UCSD-AML1 (cell line): ENCODE measurements around the gene OR4D10.
A peak's percentile ranks its signal among the peaks of the same experiment; 100 is the strongest.

ENCODE experiments used
- DNase-seq: peaks from one replicate; lab custom pipeline; 2025; ENCODE audit not compliant: unreplicated experiment; lab: John Stamatoyannopoulos, UW

OR4D10 gene

DNA sequence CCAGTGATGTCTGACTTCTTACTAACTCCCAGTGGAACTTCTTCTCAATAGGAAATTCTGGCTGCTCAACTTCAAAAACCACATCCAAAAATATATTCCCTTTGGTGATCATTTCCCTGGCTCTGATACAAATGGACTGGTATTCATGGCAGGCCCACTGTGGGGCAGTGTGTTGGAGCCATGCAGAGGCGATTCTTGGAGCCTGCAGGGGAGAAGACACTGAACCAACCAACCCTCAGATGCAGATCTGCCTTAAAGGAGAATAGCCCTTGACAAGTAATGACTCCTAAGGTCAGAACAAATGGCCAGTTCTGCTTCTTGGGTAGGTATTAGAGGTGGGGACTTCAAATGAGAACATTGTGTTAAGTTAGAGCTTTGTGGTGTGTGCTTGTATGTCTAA, 50.4 kb downstream of the OR4D10 start:
- peak; percentile 18 for DNase-seq

DNA sequence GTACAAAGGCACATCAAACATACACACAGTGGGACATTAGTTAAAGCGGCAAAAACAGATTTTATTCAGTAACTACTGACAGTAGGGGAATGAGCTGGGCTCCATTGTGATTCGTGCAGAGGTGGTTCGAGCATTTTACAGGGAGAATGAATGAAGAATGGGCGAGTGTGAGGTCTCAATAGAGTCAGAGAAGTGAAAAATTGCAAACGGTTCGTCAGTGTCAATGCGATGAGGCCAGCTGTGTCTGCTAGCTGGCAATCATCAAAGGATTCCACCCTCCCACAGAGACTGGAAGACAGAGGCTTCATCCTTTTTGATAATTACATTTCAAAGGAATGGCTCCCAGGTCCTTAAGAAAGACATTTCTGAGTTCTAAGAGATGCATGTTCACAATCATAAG, 55.6 kb downstream of the OR4D10 start:
- DNase-seq: no peak
